ENCODE results near the gene FAM227B.

GRCh38 chr15:49621401-49621811, 788 bp upstream of the FAM227B start:
- no peak for TF ChIP-seq CTCF (IDR thresholded peaks at IDR 0.05 in 8 of 11, conservative IDR thresholded peaks at IDR 0.05 in 3 of 11)
- no peak for TF ChIP-seq POLR2A (IDR thresholded peaks at IDR 0.05)

All from spleen (tissue), 7 donors.